CD4-positive, alpha-beta T cell treated with Interleukin-4 for 4 hours (primary cell): ENCODE results near the gene VN1R5.
"Not testable (repeated sequence)": the region's sequence is repeated elsewhere in the genome, so short reads cannot be mapped to it uniquely, and the experiment has no call there.

ENCODE experiments used
- DNase-seq: peaks from one replicate; pipeline ENCODE4 v3.0.0-alpha.2; 2020

The VN1R5 gene

GRCh38 chr1:247274605-247275256 is 18.9 kb downstream of the VN1R5 start:
- DNase-seq: no peak

- DNase-seq: no peak
Observed at GRCh38 chr1:247277191-247277590, 21.3 kb downstream of the VN1R5 start.

DNA sequence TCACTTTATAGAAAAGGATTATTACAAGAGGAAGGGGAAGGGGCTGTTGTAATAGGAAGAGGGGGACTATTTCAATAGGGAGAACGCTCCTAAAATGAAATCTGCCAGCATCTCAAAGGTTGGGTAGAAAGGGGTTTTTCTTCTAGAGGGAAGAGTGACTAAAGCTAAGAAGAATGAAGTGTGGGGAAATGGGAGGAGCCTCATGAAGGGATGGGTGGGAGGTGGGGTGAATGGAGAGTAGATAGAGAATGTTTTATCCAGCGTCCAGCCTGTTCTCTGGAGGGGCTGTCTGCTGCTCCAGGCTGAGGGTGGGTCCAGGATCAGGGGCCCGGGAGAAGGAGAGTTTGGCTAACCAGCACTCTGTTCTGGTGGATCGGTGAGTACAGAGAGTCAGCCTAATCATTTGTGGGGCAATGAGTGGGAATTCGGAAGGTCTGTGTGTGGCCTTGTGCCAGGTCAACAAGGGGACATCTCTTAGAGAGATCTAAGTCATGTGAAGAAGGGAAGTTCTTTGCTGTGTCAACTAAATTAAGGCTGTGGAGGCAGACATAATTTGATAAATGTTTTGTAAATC is 25.2 kb downstream of the VN1R5 start:
- DNase-seq: no peak

- no peak for DNase-seq
Observed at GRCh38 chr1:247286134-247286670, 30.3 kb downstream of the VN1R5 start.

GRCh38 chr1:247287460-247287859 is 31.6 kb downstream of the VN1R5 start:
- no peak for DNase-seq

DNA sequence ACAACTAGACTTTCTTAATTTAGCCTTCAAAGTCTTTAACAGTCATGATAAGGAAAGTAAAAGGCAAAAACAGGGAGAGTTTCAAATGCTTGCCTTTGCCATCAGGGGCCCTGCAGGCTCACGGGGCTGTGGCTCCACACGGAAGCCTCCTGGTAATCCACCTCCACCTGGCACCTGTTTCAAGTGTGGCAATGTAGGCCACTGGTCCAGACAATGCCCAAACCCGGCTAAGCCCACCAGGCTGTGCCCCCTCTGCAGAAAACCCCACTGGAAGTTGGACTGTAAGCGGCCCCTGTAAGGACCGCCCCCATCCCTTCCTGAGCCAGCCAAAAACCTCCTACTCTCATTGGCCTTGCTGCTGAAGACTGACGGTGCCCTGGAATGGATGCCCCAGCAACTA is 32.5 kb downstream of the VN1R5 start:
- DNase-seq: no peak

DNA sequence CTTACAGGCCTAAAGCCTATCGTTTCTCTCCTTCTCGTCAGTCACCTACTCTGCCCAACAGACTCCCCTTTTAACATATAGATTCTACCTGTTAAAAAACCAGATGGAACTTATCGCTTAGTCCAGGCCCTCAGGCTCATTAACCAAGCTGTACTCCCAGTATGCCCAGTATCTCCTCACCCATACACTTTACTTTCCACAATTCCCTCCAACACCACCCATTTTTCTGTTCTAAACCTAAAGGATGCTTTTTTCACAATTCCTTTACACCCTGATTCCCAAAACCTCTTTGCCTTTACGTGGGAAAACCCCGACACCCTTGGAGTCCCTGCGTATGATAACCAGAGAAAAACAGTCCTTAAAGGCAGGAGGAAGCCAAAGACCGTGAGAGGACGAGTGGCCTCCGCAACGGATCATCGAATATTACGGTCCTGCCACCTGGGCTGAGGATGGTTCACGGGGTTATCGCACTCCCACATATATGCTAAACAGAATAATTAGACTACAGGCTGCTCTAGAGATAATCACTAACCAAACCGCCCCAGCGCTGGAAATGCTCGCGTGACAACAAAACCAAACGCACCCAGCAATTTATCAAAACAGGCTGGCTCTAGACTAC is 33.5 kb downstream of the VN1R5 start:
- DNase-seq: not testable (repeated sequence)

DNA sequence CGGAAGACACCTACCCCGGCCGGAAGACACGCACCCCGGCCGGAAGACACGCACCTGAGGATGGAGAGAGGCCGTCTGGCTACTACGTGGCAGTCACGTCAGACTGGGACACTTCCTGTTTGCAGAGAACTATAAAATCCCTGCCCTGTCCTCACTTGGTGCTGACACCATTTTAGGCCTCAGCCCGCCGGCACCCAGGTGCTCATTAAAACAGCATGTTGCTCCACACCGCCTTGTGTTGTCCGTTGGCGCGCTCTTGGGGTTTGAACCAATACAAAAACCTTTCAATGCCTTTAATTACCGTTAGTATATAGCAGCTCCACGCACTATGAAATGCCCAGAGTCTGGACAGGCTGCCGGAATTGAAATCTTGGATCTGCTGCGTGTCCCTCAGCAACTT is 34.7 kb downstream of the VN1R5 start:
- DNase-seq: no peak

GRCh38 chr1:247291161-247291560 is 35.3 kb downstream of the VN1R5 start:
- no peak for DNase-seq

GRCh38 chr1:247291833-247292561 is 36.1 kb downstream of the VN1R5 start:
- no peak for DNase-seq

DNA sequence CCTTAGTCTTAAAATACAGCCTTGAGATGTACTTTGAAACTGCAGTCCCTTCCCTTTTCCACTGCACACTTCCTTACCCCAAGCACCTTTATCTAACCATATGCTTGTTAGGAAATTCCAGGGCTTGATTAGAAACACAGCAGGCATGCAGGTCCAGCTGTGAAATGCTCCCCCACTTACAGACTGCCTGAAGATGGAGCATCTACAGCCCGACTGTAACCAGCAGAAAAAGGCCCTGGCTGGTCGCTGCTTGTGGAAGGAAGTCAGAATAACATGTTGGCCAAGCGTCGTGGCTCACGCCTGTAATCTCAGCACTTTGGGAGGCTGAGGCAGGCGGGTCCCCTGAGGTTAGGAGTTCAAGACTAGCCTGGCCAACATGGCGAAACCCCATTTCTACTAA is 37.2 kb downstream of the VN1R5 start:
- no peak for DNase-seq

DNA sequence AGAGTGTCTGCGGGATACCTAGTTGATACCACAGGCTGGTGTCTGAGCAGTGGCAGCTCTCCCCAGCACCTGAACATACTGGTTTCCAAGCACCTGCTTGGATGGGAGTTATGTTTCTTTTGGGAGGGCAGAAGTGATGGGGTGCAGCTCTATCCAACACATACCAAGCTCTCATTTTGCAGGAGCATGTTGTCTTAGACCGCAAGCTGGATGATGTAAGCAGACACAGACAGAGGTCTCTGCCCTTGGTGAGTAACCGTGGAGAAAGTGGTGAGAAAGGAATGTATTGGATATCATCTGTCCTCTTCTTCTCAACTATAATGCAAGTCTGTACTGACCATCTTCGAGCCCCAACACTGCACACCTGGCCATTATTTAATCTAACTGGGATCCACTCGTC is 38.4 kb downstream of the VN1R5 start:
- no peak for DNase-seq

- DNase-seq: no peak
Observed at GRCh38 chr1:247295274-247295684, 39.4 kb downstream of the VN1R5 start.

GRCh38 chr1:247295746-247296145 is 39.9 kb downstream of the VN1R5 start:
- DNase-seq: no peak

DNA sequence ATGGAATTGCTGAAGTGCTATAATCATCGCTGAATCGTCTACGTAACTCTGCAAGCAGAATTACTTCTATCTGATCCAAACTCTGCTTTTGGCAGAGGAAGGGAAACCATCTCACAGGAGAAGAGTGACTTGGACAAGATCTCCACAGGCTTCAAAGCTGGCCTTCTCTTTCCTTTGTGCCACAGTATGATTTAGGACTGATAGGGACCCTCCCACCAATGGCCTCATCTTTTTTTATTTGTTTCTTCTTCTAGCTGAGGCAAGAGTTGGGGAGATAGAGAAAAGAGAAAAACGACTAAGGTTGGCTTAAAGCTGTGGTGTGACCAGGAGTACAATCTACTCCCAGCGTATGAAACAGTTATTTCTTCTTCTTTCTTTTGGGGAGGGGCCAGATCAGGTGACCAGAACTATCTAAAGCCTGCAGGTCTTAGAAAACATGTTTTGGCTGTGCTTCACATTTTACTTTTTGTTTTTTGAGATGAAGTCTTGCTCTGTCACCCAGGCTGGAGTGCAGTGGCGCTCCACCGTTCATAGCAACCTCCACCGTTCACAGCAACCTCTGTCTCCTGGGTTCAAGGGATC is 40.8 kb downstream of the VN1R5 start:
- no peak for DNase-seq

GRCh38 chr1:247297263-247298123 is 41.6 kb downstream of the VN1R5 start:
- no peak for DNase-seq

GRCh38 chr1:247298124-247298481 is 42.2 kb downstream of the VN1R5 start:
- no peak for DNase-seq

DNA sequence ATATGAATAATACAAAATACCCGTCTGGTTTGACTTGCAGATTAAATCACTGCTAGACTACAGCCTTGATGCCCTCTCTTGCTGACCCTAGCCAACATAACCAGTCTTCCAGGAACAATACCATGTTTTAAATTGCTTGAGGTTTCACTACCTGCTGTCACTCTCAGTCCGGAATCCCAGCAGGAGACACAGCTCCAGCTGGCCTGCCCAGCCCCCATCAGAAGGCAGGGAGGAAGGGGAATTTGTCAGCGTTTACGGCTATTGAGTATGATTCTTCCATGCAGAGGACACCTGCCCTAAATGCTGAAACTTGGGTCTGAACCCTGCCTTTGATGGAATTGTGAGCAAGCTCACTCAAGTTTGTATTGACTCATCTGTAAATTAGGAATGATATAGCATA is 42.8 kb downstream of the VN1R5 start:
- no peak for DNase-seq

DNA sequence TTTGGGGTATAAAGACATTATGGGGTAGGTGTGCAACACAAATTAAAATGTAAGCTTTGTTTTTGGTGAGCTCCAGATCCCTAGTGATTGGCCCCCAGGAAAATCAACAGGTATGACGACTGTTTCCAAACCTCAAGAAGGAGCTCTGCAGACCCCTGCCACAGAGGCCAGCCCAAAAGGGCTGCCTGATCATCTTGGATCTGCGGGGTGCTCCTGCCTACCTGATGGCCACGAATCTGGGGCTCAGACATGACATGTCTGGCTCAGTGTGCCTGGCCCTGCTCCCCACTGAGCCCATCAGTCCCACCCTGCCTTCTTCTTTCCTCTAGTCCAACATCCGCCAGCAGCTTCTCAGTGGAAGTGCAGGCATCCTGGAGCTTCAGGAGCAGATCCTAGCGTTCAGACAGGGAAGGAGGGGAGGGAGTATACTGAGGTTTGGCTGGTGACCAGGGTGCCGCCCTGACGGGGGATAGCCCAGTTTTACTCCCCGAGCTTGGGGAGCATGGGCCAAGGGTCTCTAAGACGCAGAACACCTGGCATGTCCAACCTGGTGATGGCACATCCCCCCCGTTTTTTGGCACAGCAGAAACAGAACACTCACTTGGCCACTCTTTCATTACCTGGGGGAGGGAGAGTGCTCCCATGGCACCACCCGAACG is 44.0 kb downstream of the VN1R5 start:
- no peak for DNase-seq

DNA sequence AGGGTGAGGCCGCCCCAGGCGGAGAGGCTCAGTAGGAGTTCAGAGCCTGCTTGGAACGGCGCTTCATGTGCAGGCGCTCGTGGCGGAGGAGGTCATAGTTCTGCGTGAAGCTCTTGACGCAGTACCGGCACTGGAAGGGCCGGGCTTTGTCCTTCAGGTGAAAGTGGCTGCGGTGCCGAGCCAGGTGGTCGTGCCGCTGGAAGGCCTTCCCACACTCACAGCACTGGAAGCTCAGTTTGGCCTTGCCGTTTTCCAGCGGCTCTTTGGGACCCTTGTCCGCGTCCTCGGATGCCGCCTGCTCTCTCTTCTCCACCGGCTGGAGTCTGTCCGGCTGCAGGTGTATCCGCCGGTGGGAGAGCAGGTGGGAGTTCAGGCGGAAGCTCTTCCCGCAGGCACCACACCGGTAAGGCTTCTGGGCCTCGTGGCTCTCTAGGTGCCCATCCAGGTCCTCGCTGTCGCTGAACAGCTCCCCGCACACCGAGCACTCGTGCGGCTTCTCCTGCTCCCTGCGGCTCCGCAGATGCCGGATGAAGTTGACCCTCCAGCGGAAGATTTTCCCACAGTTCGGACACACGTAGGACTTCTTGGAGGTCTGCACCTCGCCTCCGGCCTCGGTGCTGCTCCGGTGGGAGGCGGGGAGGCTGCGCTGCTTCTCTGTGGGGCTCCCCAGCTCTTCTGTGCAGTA is 44.8 kb downstream of the VN1R5 start:
- no peak for DNase-seq

DNA sequence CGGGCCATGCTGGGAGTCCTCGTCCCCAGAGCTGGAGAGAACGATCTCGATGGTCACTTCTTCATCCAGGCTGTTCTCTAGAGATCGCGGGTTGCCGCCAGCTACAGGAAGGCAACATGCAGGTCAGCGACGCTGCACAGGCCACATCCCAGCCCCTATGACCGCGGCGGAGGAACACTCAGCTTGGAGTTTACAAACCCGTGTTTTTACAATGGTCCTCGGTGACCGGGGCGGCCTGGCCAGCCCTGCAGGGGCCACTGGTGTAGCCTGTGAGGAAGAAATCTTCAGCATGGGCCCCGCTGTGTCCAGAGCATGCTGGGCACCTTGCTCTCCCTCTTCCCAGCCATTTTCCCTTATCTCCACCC is 45.3 kb downstream of the VN1R5 start:
- no peak for DNase-seq
